Measurements from ENCODE around the gene ASF1B. TPM values are rescaled to one million over a fixed set of nuclear protein-coding genes. Genes with fewer than 3 reads are reported as not detected.

The ASF1B gene
- total RNA-seq, 2 donors from 2014 or later = 37.8 to 47.8 TPM

GRCh38 chr19:14156971-14157717, 20.8 kb upstream of the ASF1B start:
- Histone ChIP-seq H3K4me3 (ENCODE audit: low read length) (no peak overlapping the region), H3K27ac (ENCODE audit: low read depth, low read length) (no peak overlapping the region), H3K36me3 (ENCODE audit: control insufficient read depth, insufficient read depth, low read length) (peaks cover 29% of the 10 kb centered on the region), H3K9ac (ENCODE audit: extremely low read depth, low read length, poor library complexity, severe bottlenecking) (no peak overlapping the region), H3K4me1 (ENCODE audit: control insufficient read depth, insufficient read depth, low read length) (peaks cover 4% of the 10 kb centered on the region), H3K9me3 (ENCODE audit: control insufficient read depth, low read length) (no peaks in the 10 kb centered on the region), H3K27me3 (ENCODE audit: control insufficient read depth, insufficient read depth, low read length, poor library complexity, severe bottlenecking) (no peaks in the 10 kb centered on the region)
- WGBS, 2 experiments (ENCODE audit: insufficient coverage in 1 of 2, insufficient read length in 1 of 2) = 94 to 99% methylated on average over 21 to 26 of the region's 26 CpGs
- Mint-ChIP-seq H3K27ac (no peak overlapping the region), H3K36me3 (ENCODE audit: low read depth) (peaks cover 43% of the 10 kb centered on the region), H3K9me3 (no peaks in the 10 kb centered on the region), H3K4me1 (peaks cover 2% of the 10 kb centered on the region), H3K4me3 (no peak overlapping the region), H3K27me3 (ENCODE audit: insufficient read depth) (no peaks in the 10 kb centered on the region)
- DNase-seq = no peak
- TF ChIP-seq CTCF (conservative IDR thresholded peaks at IDR 0.05) = no peak

DNA sequence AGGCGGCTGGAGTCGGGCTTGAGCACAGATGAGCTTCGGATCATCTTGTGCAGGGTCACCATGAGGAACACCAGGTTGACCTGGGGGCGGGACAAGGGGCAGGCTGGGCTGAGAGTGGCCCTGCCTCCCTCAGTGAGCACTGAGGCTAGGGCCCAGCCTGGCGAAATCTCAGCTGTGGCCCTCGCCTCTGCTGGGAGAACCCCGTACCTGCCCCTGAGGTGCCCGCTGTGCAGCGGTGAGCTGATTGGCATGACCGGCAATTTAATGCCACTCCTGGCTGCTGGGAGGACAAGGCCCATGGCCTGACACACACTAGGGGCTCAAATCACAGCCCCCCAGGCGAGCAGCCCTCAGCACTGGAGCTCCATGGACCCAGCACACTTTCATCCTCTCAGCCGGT, 19.7 kb upstream of the ASF1B start:
- H3K36me3 Mint-ChIP-seq (ENCODE audit: low read depth) = peaks cover 49% of the 10 kb centered on the region
- H3K27me3 Mint-ChIP-seq (ENCODE audit: insufficient read depth) = no peaks in the 10 kb centered on the region
- H3K4me3 Mint-ChIP-seq = no peak overlapping the region
- no peak for TF ChIP-seq CTCF (conservative IDR thresholded peaks at IDR 0.05)
- WGBS, 2 experiments (ENCODE audit: insufficient coverage in 1 of 2, insufficient read length in 1 of 2) = 96 to 97% methylated on average over 10 to 11 of the region's 12 CpGs
- Histone ChIP-seq H3K36me3 (ENCODE audit: control insufficient read depth, insufficient read depth, low read length) (peaks cover 25% of the 10 kb centered on the region), H3K9me3 (ENCODE audit: control insufficient read depth, low read length) (no peaks in the 10 kb centered on the region), H3K4me3 (ENCODE audit: low read length) (no peak overlapping the region), H3K9ac (ENCODE audit: extremely low read depth, low read length, poor library complexity, severe bottlenecking) (no peak overlapping the region), H3K27me3 (ENCODE audit: control insufficient read depth, insufficient read depth, low read length, poor library complexity, severe bottlenecking) (no peaks in the 10 kb centered on the region), H3K27ac (ENCODE audit: low read depth, low read length) (no peak overlapping the region), H3K4me1 (ENCODE audit: control insufficient read depth, insufficient read depth, low read length) (peaks cover 4% of the 10 kb centered on the region)
- H3K4me1 Mint-ChIP-seq = peaks cover 2% of the 10 kb centered on the region
- no peak overlapping the region for H3K27ac Mint-ChIP-seq
- H3K9me3 Mint-ChIP-seq = no peaks in the 10 kb centered on the region
- DNase-seq = no peak

DNA sequence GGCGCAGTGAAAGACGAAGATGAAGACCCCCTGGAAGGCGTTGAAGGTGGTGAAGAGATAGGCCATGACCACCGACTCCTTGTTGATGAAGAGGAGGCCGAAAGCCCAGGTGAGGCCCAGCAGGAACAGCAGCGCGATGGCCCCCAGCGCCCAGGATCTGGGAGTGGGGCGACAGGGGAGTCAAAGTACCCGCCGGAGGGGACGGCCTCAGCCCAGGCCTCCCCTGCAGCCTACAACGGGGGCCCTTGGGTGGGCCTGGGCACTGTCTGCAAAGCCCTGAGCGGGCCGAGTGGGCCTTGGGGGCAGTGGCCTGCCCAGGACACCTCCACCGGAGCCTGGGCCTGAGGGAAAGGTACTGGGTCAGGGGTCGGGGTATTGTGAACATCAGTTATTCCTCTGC, 19.0 kb upstream of the ASF1B start:
- TF ChIP-seq CTCF (conservative IDR thresholded peaks at IDR 0.05) = no peak
- Histone ChIP-seq H3K27ac (ENCODE audit: low read depth, low read length) (no peak overlapping the region), H3K27me3 (ENCODE audit: control insufficient read depth, insufficient read depth, low read length, poor library complexity, severe bottlenecking) (no peaks in the 10 kb centered on the region), H3K9ac (ENCODE audit: extremely low read depth, low read length, poor library complexity, severe bottlenecking) (no peak overlapping the region), H3K9me3 (ENCODE audit: control insufficient read depth, low read length) (no peaks in the 10 kb centered on the region), H3K4me3 (ENCODE audit: low read length) (no peak overlapping the region), H3K4me1 (ENCODE audit: control insufficient read depth, insufficient read depth, low read length) (peaks cover 4% of the 10 kb centered on the region), H3K36me3 (ENCODE audit: control insufficient read depth, insufficient read depth, low read length) (peaks cover 25% of the 10 kb centered on the region)
- peaks cover 2% of the 10 kb centered on the region for H3K4me1 Mint-ChIP-seq
- peak overlapping the region; percentile 66 for H3K27ac Mint-ChIP-seq
- H3K36me3 Mint-ChIP-seq (ENCODE audit: low read depth) = peaks cover 49% of the 10 kb centered on the region
- no peaks in the 10 kb centered on the region for H3K27me3 Mint-ChIP-seq (ENCODE audit: insufficient read depth)
- WGBS, 2 experiments (ENCODE audit: insufficient coverage in 1 of 2, insufficient read length in 1 of 2) = 95 to 97% methylated on average over 17 of the region's 17 CpGs
- H3K9me3 Mint-ChIP-seq = no peaks in the 10 kb centered on the region
- H3K4me3 Mint-ChIP-seq = no peak overlapping the region
- DNase-seq = no peak
